HepG2 (cell line): Measurements from ENCODE around the gene DNMT3A. TPM values are rescaled to one million over a fixed set of nuclear protein-coding genes. Genes with fewer than 3 reads are reported as not detected.

Source experiments
- ATF1 ChIP-seq: IDR thresholded peaks from 2 replicates; pipeline ENCODE4 v1.6.1; 2016; ENCODE audit warnings: mild to moderate bottlenecking, control low read depth
- ATM ChIP-seq: fragments of 450-650 bp; IDR thresholded peaks from 2 replicates; pipeline ENCODE4 v1.7.1; 2017; ENCODE audit warnings: mild to moderate bottlenecking, borderline replicate concordance
- CCAR2 ChIP-seq: fragments of 200-400 bp; formaldehyde crosslinking; optimal IDR thresholded peaks from 2 replicates; pipeline ENCODE3; 2018; ENCODE audit warnings: low read depth, mild to moderate bottlenecking, low read length, moderate library complexity
- ELF4 ChIP-seq: sonication (generic); formaldehyde crosslinking; IDR thresholded peaks from 2 replicates; pipeline ENCODE4 v1.5.0; 2020; ENCODE audit warnings: missing genetic modification reagents, mild to moderate bottlenecking, moderate library complexity, borderline replicate concordance
- ETV5 ChIP-seq: IDR thresholded peaks from 2 replicates; pipeline ENCODE4 v1.6.1; 2018; ENCODE audit warnings: missing biosample characterization, missing genetic modification reagents, inconsistent platforms, borderline replicate concordance
- HCFC1 ChIP-seq: fragments of 150-350 bp; IDR thresholded peaks from 2 replicates; pipeline ENCODE4 v1.6.1; 2014; ENCODE audit warnings: low read depth, low read length
- MATR3 ChIP-seq: sonication (generic); formaldehyde crosslinking; IDR thresholded peaks from 2 replicates; pipeline ENCODE4 v1.4.0; 2020; ENCODE audit warnings: missing genetic modification reagents
- PBX2 ChIP-seq: IDR thresholded peaks from 2 replicates; pipeline ENCODE4 v1.6.1; 2016; ENCODE audit warnings: control low read depth
- PBX3 ChIP-seq: sonication (generic); formaldehyde crosslinking; IDR thresholded peaks from 2 replicates; pipeline ENCODE4 v1.8.1; 2023; ENCODE audit warnings: missing genetic modification reagents, inconsistent platforms, borderline replicate concordance
- RBM22 ChIP-seq: fragments of 200-400 bp; formaldehyde crosslinking; optimal IDR thresholded peaks from 2 replicates; pipeline ENCODE3; 2017; ENCODE audit warnings: mild to moderate bottlenecking, low read length, moderate library complexity
- RORA ChIP-seq: sonication (generic); formaldehyde crosslinking; IDR thresholded peaks from 2 replicates; pipeline ENCODE4 v1.5.0; 2020; ENCODE audit warnings: mild to moderate bottlenecking, missing genetic modification reagents, moderate library complexity
- ZNF136 ChIP-seq: sonication (generic); formaldehyde crosslinking; IDR thresholded peaks from 2 replicates; pipeline ENCODE4 v1.8.1; 2022; ENCODE audit warnings: low read depth, mild to moderate bottlenecking, moderate library complexity, missing genetic modification reagents
- ZNF264 ChIP-seq: sonication (generic); formaldehyde crosslinking; IDR thresholded peaks from 2 replicates; pipeline ENCODE4 v1.4.0; 2020; ENCODE audit warnings: missing genetic modification reagents
- ZNF30 ChIP-seq: sonication (generic); formaldehyde crosslinking; IDR thresholded peaks from 2 replicates; pipeline ENCODE4 v1.5.0; 2020; ENCODE audit warnings: mild to moderate bottlenecking, missing genetic modification reagents
- ZNF367 ChIP-seq: sonication (generic); formaldehyde crosslinking; IDR thresholded peaks from 2 replicates; pipeline ENCODE4 v1.4.0; 2020; ENCODE audit warnings: missing genetic modification reagents, borderline replicate concordance
- ZNF496 ChIP-seq: sonication (generic); formaldehyde crosslinking; IDR thresholded peaks from 2 replicates; pipeline ENCODE4 v1.8.1; 2023; ENCODE audit warnings: mild to moderate bottlenecking, moderate library complexity, missing genetic modification reagents; ENCODE audit not compliant: insufficient replicate concordance
- polyA plus RNA-seq, 8 experiments: library from polyadenylated mRNA; depleted of rRNA in 3 of 8; stranded (reverse) in 7 of 8; unstranded in 1 of 8; fragments of >200 nt; fragmentation: Illumina TruSeq in 4 of 8; extraction: Trizol in 4 of 8; gene quantifications; 2 replicates each; pipeline versions ENCODE4 v1.2.1 to v1.2.3, GENCODE V29; 2011 to 2016; ENCODE audit warnings: low read depth in 4 of 8, missing spikeins in 1 of 8, mixed read lengths in 1 of 8; ENCODE audit not compliant: insufficient read depth in 1 of 8
- total RNA-seq, 5 experiments: library from RNA; depleted of rRNA; stranded (reverse); fragments of >200 nt; fragmentation: Illumina TruSeq; extraction: Trizol; gene quantifications; 2 replicates each; pipeline ENCODE4 v1.2.3, GENCODE V29; 2016; ENCODE audit warnings: low read depth in 1 of 5
- TF ChIP-seq, protein P1 (sequence below): sonication (generic); formaldehyde crosslinking; IDR thresholded peaks from one replicate; pipeline ENCODE4 v1.5.1; 2020; ENCODE audit warnings: mild to moderate bottlenecking, missing genetic modification reagents; ENCODE audit errors: not compliant biosample characterization
- TF ChIP-seq, protein P2 (sequence below): IDR thresholded peaks from 2 replicates; pipeline ENCODE4 v1.6.1; 2016; ENCODE audit warnings: missing compliant biosample characterization, missing genetic modification reagents, borderline replicate concordance

DNMT3A gene
- total and polyA plus RNA-seq, 2 of the 13 experiments (the other 11 are each of a cell fraction or from before 2014, with no cell fraction given), result 14.7 to 29.1 TPM

DNA sequence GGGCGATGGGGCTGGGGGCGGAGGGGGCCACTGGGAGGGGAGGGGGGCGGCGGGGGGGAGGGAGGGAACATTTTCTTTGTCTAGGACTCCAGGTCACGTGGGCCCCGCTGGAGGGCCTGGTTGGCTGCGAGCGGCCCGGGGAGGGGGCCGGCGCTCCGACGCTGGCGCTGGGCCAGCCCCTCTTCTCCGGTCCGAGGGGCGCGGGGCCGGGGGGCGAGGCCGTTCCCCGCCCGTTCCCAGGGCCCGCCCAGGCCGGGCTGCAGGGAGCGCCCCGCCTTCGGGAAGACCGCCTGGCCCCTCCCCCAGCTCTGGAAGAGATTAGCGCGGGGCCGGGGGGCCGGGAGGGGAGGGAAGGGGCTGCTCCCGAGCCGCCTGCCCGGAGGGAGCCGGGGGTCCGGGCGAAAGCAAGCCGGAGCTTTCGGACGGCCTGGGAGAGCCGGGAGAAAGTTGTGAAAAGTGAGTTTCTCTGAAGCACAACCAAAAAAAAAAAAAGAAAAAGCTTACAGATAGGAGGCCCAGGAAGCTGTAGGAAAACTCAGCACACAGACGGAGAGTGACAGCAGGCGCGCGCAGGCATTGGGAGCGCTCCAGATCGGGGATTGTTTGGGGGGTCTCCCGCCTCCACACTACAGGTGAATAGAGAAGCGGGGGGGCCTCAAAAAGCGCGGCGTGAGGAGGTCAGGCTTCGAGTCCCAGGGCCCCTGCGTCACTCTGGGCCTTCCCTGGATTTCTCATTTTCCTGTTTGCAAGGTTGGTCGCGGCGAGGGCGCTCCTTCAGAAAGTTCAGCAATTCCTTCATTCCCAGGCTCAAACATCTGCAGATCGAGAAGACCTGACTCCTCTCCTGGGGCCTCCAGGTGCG, 89.2 kb downstream of the DNMT3A start (continued):
- TF ChIP-seq ZNF367, result no peak
- no peak for TF ChIP-seq CCAR2
- no peak for TF ChIP-seq PBX3 (CRISPR knock-in tag)
- TF ChIP-seq ZNF264 (CRISPR knock-in tag), result no peak
- TF ChIP-seq, protein P1, sequence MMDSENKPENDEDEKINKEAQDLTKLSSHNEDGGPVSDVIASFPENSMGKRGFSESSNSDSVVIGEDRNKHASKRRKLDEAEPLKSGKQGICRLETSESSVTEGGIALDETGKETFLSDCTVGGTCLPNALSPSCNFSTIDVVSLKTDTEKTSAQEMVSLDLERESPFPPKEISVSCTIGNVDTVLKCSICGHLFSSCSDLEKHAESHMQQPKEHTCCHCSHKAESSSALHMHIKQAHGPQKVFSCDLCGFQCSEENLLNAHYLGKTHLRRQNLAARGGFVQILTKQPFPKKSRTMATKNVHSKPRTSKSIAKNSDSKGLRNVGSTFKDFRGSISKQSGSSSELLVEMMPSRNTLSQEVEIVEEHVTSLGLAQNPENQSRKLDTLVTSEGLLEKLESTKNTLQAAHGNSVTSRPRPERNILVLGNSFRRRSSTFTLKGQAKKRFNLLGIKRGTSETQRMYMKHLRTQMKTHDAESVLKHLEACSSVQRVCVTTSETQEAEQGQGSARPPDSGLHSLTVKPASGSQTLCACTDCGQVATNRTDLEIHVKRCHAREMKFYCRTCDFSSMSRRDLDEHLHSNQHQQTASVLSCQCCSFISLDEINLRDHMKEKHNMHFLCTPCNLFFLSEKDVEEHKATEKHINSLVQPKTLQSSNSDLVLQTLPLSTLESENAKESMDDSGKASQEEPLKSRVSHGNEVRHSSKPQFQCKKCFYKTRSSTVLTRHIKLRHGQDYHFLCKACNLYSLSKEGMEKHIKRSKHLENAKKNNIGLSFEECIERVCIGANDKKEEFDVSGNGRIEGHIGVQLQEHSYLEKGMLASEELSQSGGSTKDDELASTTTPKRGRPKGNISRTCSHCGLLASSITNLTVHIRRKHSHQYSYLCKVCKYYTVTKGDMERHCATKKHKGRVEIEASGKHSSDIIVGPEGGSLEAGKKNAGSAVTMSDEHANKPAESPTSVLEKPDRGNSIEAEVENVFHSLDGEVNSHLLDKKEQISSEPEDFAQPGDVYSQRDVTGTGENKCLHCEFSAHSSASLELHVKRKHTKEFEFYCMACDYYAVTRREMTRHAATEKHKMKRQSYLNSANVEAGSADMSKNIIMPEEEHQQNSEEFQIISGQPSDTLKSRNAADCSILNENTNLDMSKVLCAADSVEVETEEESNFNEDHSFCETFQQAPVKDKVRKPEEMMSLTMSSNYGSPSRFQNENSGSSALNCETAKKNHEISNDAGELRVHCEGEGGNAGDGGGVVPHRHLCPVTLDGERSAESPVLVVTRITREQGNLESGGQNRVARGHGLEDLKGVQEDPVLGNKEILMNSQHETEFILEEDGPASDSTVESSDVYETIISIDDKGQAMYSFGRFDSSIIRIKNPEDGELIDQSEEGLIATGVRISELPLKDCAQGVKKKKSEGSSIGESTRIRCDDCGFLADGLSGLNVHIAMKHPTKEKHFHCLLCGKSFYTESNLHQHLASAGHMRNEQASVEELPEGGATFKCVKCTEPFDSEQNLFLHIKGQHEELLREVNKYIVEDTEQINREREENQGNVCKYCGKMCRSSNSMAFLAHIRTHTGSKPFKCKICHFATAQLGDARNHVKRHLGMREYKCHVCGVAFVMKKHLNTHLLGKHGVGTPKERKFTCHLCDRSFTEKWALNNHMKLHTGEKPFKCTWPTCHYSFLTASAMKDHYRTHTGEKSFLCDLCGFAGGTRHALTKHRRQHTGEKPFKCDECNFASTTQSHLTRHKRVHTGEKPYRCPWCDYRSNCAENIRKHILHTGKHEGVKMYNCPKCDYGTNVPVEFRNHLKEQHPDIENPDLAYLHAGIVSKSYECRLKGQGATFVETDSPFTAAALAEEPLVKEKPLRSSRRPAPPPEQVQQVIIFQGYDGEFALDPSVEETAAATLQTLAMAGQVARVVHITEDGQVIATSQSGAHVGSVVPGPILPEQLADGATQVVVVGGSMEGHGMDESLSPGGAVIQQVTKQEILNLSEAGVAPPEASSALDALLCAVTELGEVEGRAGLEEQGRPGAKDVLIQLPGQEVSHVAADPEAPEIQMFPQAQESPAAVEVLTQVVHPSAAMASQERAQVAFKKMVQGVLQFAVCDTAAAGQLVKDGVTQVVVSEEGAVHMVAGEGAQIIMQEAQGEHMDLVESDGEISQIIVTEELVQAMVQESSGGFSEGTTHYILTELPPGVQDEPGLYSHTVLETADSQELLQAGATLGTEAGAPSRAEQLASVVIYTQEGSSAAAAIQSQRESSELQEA (CRISPR knock-in tag), result no peak
- no peak for TF ChIP-seq MATR3 (CRISPR knock-in tag)
- no peak for TF ChIP-seq RBM22
- no peak for TF ChIP-seq ELF4
- no peak for TF ChIP-seq ETV5 (CRISPR knock-in tag)
- no peak for TF ChIP-seq HCFC1
- TF ChIP-seq ZNF136, result no peak
- TF ChIP-seq ATF1 (CRISPR knock-in tag), result no peak
- TF ChIP-seq ZNF496 (CRISPR knock-in tag), result no peak
- no peak for TF ChIP-seq RORA
- TF ChIP-seq, protein P2, sequence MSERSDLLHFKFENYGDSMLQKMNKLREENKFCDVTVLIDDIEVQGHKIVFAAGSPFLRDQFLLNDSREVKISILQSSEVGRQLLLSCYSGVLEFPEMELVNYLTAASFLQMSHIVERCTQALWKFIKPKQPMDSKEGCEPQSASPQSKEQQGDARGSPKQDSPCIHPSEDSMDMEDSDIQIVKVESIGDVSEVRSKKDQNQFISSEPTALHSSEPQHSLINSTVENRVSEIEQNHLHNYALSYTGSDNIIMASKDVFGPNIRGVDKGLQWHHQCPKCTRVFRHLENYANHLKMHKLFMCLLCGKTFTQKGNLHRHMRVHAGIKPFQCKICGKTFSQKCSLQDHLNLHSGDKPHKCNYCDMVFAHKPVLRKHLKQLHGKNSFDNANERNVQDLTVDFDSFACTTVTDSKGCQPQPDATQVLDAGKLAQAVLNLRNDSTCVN, result no peak
- TF ChIP-seq ATM, result no peak
- TF ChIP-seq ZNF30 (CRISPR knock-in tag), result no peak
- TF ChIP-seq PBX2 (CRISPR knock-in tag), result no peak
